HEK293 (cell line): ENCODE measurements around the gene ZNF442.
"Not testable (repeated sequence)": the region's sequence is repeated elsewhere in the genome, so short reads cannot be mapped to it uniquely, and the experiment has no call there.

ENCODE experiments used
- CTCF ChIA-PET: fragments of 350-600 bp; formaldehyde crosslinking; extraction: SDS; loops from one replicate; lab custom pipeline; 2021; ENCODE audit warnings: antibody characterized with exemption; lab: Yijun Ruan, JAX
- POLR2A ChIA-PET: fragments of 300-600 bp; formaldehyde crosslinking; extraction: SDS; loops from one replicate; lab custom pipeline; 2020; ENCODE audit warnings: antibody characterized with exemption, inconsistent platforms; lab: Yijun Ruan, JAX
- H3K27ac ChIP-seq: fragments of 200-500 bp; sonication (Bioruptor generic); 2 replicates; pipeline ENCODE4 v1.5.1; 2014; ENCODE audit warnings: low read depth, low read length, control low read depth, inconsistent platforms; ENCODE audit errors: extremely low read depth
- H3K36me3 ChIP-seq, 2 experiments: fragments of 200-500 bp in 1 of 2; sonication (Bioruptor generic) in 1 of 2; 1 replicate in 1 of 2; 2 replicates in 1 of 2; pipeline ENCODE4 v1.5.1; 2014 to 2017; ENCODE audit warnings: inconsistent platforms in 2 of 2, low read length in 2 of 2; ENCODE audit not compliant: control insufficient read depth in 2 of 2, insufficient read depth in 1 of 2
- H3K4me1 ChIP-seq: fragments of 200-500 bp; sonication (Bioruptor generic); 2 replicates; pipeline ENCODE4 v1.5.1; 2014; ENCODE audit warnings: mild to moderate bottlenecking, low read length, inconsistent platforms; ENCODE audit not compliant: control insufficient read depth, insufficient read depth
- H3K4me3 ChIP-seq: 2 replicates; pipeline ENCODE4 v1.5.1; 2011; ENCODE audit warnings: low read depth, mild to moderate bottlenecking, control low read depth, low read length, moderate library complexity
- H3K9me3 ChIP-seq: fragments of 200-500 bp; sonication (Bioruptor generic); 2 replicates; pipeline ENCODE4 v1.5.1; 2014; ENCODE audit warnings: low read depth, low read length, inconsistent platforms; ENCODE audit not compliant: control insufficient read depth, insufficient read depth
- FEZF1 ChIP-seq: fragments of 450-650 bp; formaldehyde crosslinking; IDR thresholded peaks from 2 replicates; pipeline ENCODE4 v1.5.1; 2016; ENCODE audit warnings: missing biosample characterization, missing genetic modification characterization
- MYNN ChIP-seq: fragments of 450-650 bp; formaldehyde crosslinking; IDR thresholded peaks from 2 replicates; pipeline ENCODE4 v1.5.1; 2016; ENCODE audit warnings: missing biosample characterization, missing genetic modification characterization, borderline replicate concordance
- SETDB1 ChIP-seq: IDR thresholded peaks from one replicate; pipeline ENCODE4 v1.6.1; 2017; ENCODE audit warnings: mild to moderate bottlenecking, low read length, moderate library complexity, mixed read lengths; ENCODE audit not compliant: insufficient read length
- ZNF2 ChIP-seq: fragments of 450-650 bp; formaldehyde crosslinking; IDR thresholded peaks from 2 replicates; pipeline ENCODE4 v1.5.1; 2016; ENCODE audit warnings: missing biosample characterization, missing genetic modification characterization
- ZNF335 ChIP-seq: fragments of 450-650 bp; formaldehyde crosslinking; conservative IDR thresholded peaks from 2 replicates; pipeline ENCODE4 v1.5.1; 2016; ENCODE audit warnings: missing biosample characterization, missing genetic modification characterization
- ZNF398 ChIP-seq: fragments of 450-650 bp; formaldehyde crosslinking; IDR thresholded peaks from 2 replicates; pipeline ENCODE4 v1.5.1; 2017; ENCODE audit warnings: missing biosample characterization, missing genetic modification characterization
- ZNF621 ChIP-seq: fragments of 450-650 bp; formaldehyde crosslinking; IDR thresholded peaks from 2 replicates; pipeline ENCODE4 v1.5.1; 2017; ENCODE audit warnings: missing biosample characterization, missing genetic modification characterization
- ZNF776 ChIP-seq: fragments of 450-650 bp; formaldehyde crosslinking; IDR thresholded peaks from 2 replicates; pipeline ENCODE4 v1.5.0; 2017; ENCODE audit warnings: missing biosample characterization, missing genetic modification characterization, borderline replicate concordance
- TF ChIP-seq, protein P1 (sequence below): fragments of 450-650 bp; formaldehyde crosslinking; IDR thresholded peaks from 2 replicates; pipeline ENCODE4 v1.5.1; 2016; ENCODE audit warnings: missing biosample characterization, missing genetic modification characterization

ZNF442 gene

GRCh38 chr19:12374026-12374425, 8.5 kb upstream of the ZNF442 start:
- Histone ChIP-seq H3K36me3 (no peaks in the 10 kb centered on the region), H3K27ac (no peak overlapping the region), H3K9me3 (no peaks in the 10 kb centered on the region), H3K4me3 (no peak overlapping the region), H3K4me1 (no peaks in the 10 kb centered on the region)
- ChIA-PET POLR2A (no interaction called here), CTCF (no interaction called here)
- TF ChIP-seq MYNN (no peak), ZNF621 (no peak), FEZF1 (tag by site-specific recombination) (no peak), ZNF398 (tag by site-specific recombination) (no peak), ZNF2 (tag by site-specific recombination) (no peak)

DNA sequence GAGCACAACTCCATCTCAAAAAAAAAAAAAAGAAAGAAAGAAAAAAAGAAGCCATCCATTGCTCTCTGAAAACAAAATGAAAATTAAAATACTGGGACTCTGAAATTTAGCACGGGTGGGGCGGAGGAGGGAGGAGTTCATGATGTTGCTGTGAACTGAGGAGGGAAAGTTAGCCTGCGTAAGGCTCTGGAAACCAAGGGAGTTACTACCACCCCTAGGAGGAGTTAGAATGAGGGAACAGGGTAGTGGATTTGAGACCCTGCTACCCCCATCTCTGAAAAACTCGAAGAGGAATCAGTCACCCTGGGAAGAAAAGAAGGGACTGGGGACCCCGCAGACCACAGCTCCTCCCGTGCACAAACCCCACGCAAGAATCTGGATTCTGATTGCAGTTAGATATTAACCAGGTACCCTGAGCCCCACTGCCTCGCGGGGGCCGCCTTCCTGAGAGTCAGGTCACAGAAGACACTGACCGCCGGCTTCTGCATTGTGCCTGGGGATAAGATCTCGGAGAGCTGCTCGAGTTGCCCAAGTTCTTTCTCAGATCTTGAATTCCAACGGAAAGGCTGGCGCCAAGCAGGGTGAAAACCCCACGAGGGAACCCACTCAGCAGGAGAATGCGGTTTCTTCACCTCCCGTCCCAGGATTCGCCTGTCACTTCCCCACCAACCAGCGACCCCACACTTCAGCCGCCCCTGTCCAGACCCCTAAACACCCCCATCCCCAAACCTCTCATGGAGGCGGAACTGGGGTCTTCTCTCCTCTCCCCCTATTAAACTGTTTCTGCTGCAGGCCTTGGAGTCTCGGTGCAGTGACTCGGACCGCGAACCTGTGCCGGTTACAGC, 870 bp downstream of the ZNF442 start:
- no peaks in the 10 kb centered on the region; the same call in 1 of the 2 replicates for H3K9me3 ChIP-seq
- ChIA-PET CTCF (interaction anchor here (0.6 to 1.3 kb wide), 4 partner anchors 36 to 506 kb away, joined by 3 read pairs; partner anchors contain the start of gene ZNF799), POLR2A (interaction anchor here (1.3 to 2.2 kb wide), 6 partner anchors 32 to 208 kb away, joined by 5 to 28 read pairs (median 8); partner anchors contain the start of genes ZNF136, ZNF563, ZNF625 and ZNF709)
- H3K36me3 ChIP-seq = peaks cover 0 to 3% of the 10 kb centered on the region in 2 experiments; a peak in 1 of 3 replicates
- TF ChIP-seq ZNF776 (tag by site-specific recombination) (no peak), ZNF335 (tag by site-specific recombination) (peak; percentile 2; the same call in 1 of the 2 replicates)
- no peak overlapping the region for H3K27ac ChIP-seq
- peak overlapping the region; percentile 53 for H3K4me3 ChIP-seq
- no peaks in the 10 kb centered on the region for H3K4me1 ChIP-seq

DNA sequence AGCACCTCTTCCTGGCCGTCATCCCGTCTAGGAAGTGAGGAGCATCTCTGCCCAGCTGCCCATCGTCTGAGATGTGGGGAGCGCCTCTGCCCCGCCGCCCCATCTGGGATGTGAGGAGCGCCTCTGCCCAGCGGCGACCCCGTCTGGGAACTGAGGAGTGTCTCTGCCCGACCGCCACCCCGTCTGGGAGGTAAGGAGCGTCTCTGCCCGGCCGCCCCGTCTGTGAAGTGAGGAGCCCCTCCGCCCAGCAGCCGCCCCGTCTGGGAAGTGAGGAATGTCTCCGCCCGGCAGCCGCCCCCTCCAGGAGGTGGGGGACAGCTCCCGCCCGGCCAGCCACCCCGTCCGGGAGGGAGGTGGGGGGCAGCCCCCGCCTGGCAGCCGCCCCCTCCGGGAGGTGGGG, 3.2 kb downstream of the ZNF442 start:
- POLR2A ChIA-PET, H3K36me3 ChIP-seq, H3K9me3 ChIP-seq, H3K4me3 ChIP-seq, CTCF ChIA-PET, H3K27ac ChIP-seq, H3K4me1 ChIP-seq: not testable (repeated sequence)

GRCh38 chr19:12353375-12353774, 12.1 kb downstream of the ZNF442 start:
- CTCF ChIA-PET = no interaction called here
- H3K9me3 ChIP-seq = no peaks in the 10 kb centered on the region

GRCh38 chr19:12350890-12351197, 14.6 kb downstream of the ZNF442 start:
- Histone ChIP-seq H3K4me1 (no peaks in the 10 kb centered on the region), H3K27ac (no peak overlapping the region), H3K36me3 (peaks cover 0 to 15% of the 10 kb centered on the region in 2 experiments; a peak in 1 of 3 replicates), H3K4me3 (no peak overlapping the region), H3K9me3 (no peaks in the 10 kb centered on the region)
- ChIA-PET POLR2A (no interaction called here), CTCF (no interaction called here)
- TF ChIP-seq SETDB1 = peak; percentile 21
- TF ChIP-seq, protein P1, sequence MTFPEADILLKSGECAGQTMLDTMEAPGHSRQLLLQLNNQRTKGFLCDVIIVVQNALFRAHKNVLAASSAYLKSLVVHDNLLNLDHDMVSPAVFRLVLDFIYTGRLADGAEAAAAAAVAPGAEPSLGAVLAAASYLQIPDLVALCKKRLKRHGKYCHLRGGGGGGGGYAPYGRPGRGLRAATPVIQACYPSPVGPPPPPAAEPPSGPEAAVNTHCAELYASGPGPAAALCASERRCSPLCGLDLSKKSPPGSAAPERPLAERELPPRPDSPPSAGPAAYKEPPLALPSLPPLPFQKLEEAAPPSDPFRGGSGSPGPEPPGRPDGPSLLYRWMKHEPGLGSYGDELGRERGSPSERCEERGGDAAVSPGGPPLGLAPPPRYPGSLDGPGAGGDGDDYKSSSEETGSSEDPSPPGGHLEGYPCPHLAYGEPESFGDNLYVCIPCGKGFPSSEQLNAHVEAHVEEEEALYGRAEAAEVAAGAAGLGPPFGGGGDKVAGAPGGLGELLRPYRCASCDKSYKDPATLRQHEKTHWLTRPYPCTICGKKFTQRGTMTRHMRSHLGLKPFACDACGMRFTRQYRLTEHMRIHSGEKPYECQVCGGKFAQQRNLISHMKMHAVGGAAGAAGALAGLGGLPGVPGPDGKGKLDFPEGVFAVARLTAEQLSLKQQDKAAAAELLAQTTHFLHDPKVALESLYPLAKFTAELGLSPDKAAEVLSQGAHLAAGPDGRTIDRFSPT = no peak

More at GRCh38 chr19:12353375-12353774, 12.1 kb downstream of the ZNF442 start:
- H3K4me3 ChIP-seq = no peak overlapping the region
- TF ChIP-seq FEZF1 (tag by site-specific recombination) = no peak
- peaks cover 0 to 15% of the 10 kb centered on the region in 2 experiments; a peak in 1 of 3 replicates for H3K36me3 ChIP-seq
- POLR2A ChIA-PET = no interaction called here
- no peak overlapping the region for H3K27ac ChIP-seq
- H3K4me1 ChIP-seq = no peaks in the 10 kb centered on the region
